KMS-11 (cell line): ENCODE data around the gene SEMA3D.

Experiments
- H2AFZ ChIP-seq: fragments of 200-600 bp; sonication (generic); 2 replicates; pipeline ENCODE4 v1.6.1; 2016; ENCODE audit warnings: antibody characterized with exemption, mixed run types, low read depth
- H3K27ac ChIP-seq: fragments of 200-600 bp; sonication (generic); 2 replicates; pipeline ENCODE4 v1.6.1; 2016; ENCODE audit warnings: mild to moderate bottlenecking, mixed run types
- H3K27me3 ChIP-seq: fragments of 200-600 bp; sonication (generic); 2 replicates; pipeline ENCODE4 v1.6.1; 2017; ENCODE audit warnings: mild to moderate bottlenecking, low read depth, mixed run types, moderate library complexity; ENCODE audit not compliant: insufficient read depth
- H3K36me3 ChIP-seq: fragments of 200-600 bp; sonication (generic); 2 replicates; pipeline ENCODE4 v1.6.1; 2017; ENCODE audit warnings: mild to moderate bottlenecking, mixed run types; ENCODE audit not compliant: insufficient read depth
- H3K4me1 ChIP-seq: fragments of 200-600 bp; sonication (generic); 2 replicates; pipeline ENCODE4 v1.6.1; 2016; ENCODE audit warnings: mild to moderate bottlenecking, low read depth, mixed run types; ENCODE audit not compliant: poor library complexity, severe bottlenecking
- H3K4me2 ChIP-seq: fragments of 200-600 bp; sonication (generic); 2 replicates; pipeline ENCODE4 v1.7.0; 2016; ENCODE audit warnings: mild to moderate bottlenecking, mixed run types
- H3K4me3 ChIP-seq: fragments of 200-600 bp; sonication (generic); IDR thresholded peaks from 2 replicates; pipeline ENCODE4 v1.6.1; 2017; ENCODE audit warnings: low read depth, low read length, mixed read lengths; ENCODE audit not compliant: insufficient read depth
- H3K79me2 ChIP-seq: fragments of 200-600 bp; sonication (generic); 2 replicates; pipeline ENCODE4 v1.6.1; 2016; ENCODE audit warnings: low read depth, mixed run types; ENCODE audit not compliant: insufficient read depth
- H3K9ac ChIP-seq: fragments of 200-600 bp; sonication (generic); 2 replicates; pipeline ENCODE4 v1.6.1; 2016; ENCODE audit warnings: mild to moderate bottlenecking, mixed run types
- H4K20me1 ChIP-seq: fragments of 200-600 bp; sonication (generic); 2 replicates; pipeline ENCODE4 v1.6.1; 2016; ENCODE audit warnings: mild to moderate bottlenecking, mixed run types; ENCODE audit not compliant: insufficient read depth
- CTCF ChIP-seq: fragments of 200-600 bp; sonication (generic); conservative IDR thresholded peaks from 2 replicates; pipeline ENCODE4 v1.6.1; 2017; ENCODE audit warnings: low read depth, mild to moderate bottlenecking, antibody characterized with exemption, low read length, moderate library complexity, mixed read lengths

Gene SEMA3D

GRCh38 chr7:85213500-85213899 lies 26.6 kb upstream of the SEMA3D start:
- Histone ChIP-seq H3K4me3 (no peak overlapping the region), H4K20me1 (no peaks in the 10 kb centered on the region), H3K79me2 (no peaks in the 10 kb centered on the region), H3K36me3 (no peaks in the 10 kb centered on the region), H3K27me3 (no peaks in the 10 kb centered on the region), H3K9ac (no peak overlapping the region), H3K4me2 (no peak overlapping the region), H3K4me1 (no peaks in the 10 kb centered on the region), H2AFZ (no peak overlapping the region), H3K27ac (no peak overlapping the region)
- no peak for TF ChIP-seq CTCF

GRCh38 chr7:85205754-85206153 lies 18.9 kb upstream of the SEMA3D start:
- Histone ChIP-seq H3K4me2 (no peak overlapping the region), H3K4me3 (no peak overlapping the region), H4K20me1 (no peaks in the 10 kb centered on the region), H2AFZ (no peak overlapping the region), H3K79me2 (no peaks in the 10 kb centered on the region), H3K9ac (no peak overlapping the region), H3K4me1 (no peaks in the 10 kb centered on the region), H3K27me3 (no peaks in the 10 kb centered on the region), H3K27ac (no peak overlapping the region), H3K36me3 (no peaks in the 10 kb centered on the region)
- TF ChIP-seq CTCF, result no peak

GRCh38 chr7:85204496-85204895 lies 17.6 kb upstream of the SEMA3D start:
- Histone ChIP-seq H2AFZ (no peak overlapping the region), H4K20me1 (no peaks in the 10 kb centered on the region), H3K36me3 (no peaks in the 10 kb centered on the region), H3K4me2 (no peak overlapping the region), H3K4me1 (no peaks in the 10 kb centered on the region), H3K27me3 (no peaks in the 10 kb centered on the region), H3K4me3 (no peak overlapping the region), H3K9ac (no peak overlapping the region), H3K27ac (no peak overlapping the region), H3K79me2 (no peaks in the 10 kb centered on the region)
- no peak for TF ChIP-seq CTCF

- H3K4me3 ChIP-seq, result no peak overlapping the region
- H3K4me2 ChIP-seq, result no peak overlapping the region
- H2AFZ ChIP-seq, result no peak overlapping the region
- no peaks in the 10 kb centered on the region for H3K36me3 ChIP-seq
- no peaks in the 10 kb centered on the region for H3K4me1 ChIP-seq
- no peaks in the 10 kb centered on the region for H3K27me3 ChIP-seq
- H3K79me2 ChIP-seq, result no peaks in the 10 kb centered on the region
- H3K9ac ChIP-seq, result no peak overlapping the region
- TF ChIP-seq CTCF, result no peak
- H4K20me1 ChIP-seq, result no peaks in the 10 kb centered on the region
- H3K27ac ChIP-seq, result no peak overlapping the region
Measured at GRCh38 chr7:85204061-85204460, 17.2 kb upstream of the SEMA3D start.

GRCh38 chr7:85201209-85201608 lies 14.4 kb upstream of the SEMA3D start:
- Histone ChIP-seq H3K4me2 (no peak overlapping the region), H3K79me2 (no peaks in the 10 kb centered on the region), H3K4me3 (no peak overlapping the region), H3K9ac (no peak overlapping the region), H4K20me1 (no peaks in the 10 kb centered on the region), H3K4me1 (no peaks in the 10 kb centered on the region), H3K36me3 (no peaks in the 10 kb centered on the region), H3K27ac (no peak overlapping the region), H2AFZ (no peak overlapping the region), H3K27me3 (no peaks in the 10 kb centered on the region)
- no peak for TF ChIP-seq CTCF
